Tibial nerve (tissue), 4 donors: ENCODE results near the gene FOLR3. TPM values are rescaled to one million over a fixed set of nuclear protein-coding genes. Genes with fewer than 3 reads are reported as not detected.

Experiments used
- DNase-seq, 2 donors: peaks; one replicate each; pipeline ENCODE4 v3.0.0-alpha.2; 2019; ENCODE audit warnings: low spot score in 2 of 2
- H3K27ac ChIP-seq, 4 donors: fragments of 200-600 bp; sonication (generic) in 3 of 4; one replicate each; pipeline ENCODE4 v1.5.1; 2017 to 2019; ENCODE audit warnings: mild to moderate bottlenecking in 1 of 4
- H3K27me3 ChIP-seq, 2 donors: fragments of 200-600 bp; sonication (generic) in 1 of 2; one replicate each; pipeline versions ENCODE4 v1.5.1 to v1.6.0; 2017 to 2019
- H3K36me3 ChIP-seq, 3 donors: fragments of 200-600 bp; sonication (generic); one replicate each; pipeline ENCODE4 v1.5.1; 2018 to 2019
- H3K4me1 ChIP-seq, 4 donors: fragments of 200-600 bp; sonication (generic) in 3 of 4; one replicate each; pipeline ENCODE4 v1.5.1; 2017 to 2019
- H3K4me3 ChIP-seq, 4 donors: fragments of 200-600 bp; sonication (generic) in 3 of 4; one replicate each; pipeline ENCODE4 v1.5.1; 2017 to 2019; ENCODE audit warnings: mild to moderate bottlenecking in 1 of 4, moderate library complexity in 1 of 4
- H3K9me3 ChIP-seq, 4 donors: fragments of 200-600 bp; sonication (generic) in 3 of 4; one replicate each; pipeline ENCODE4 v1.5.1; 2017 to 2019
- CTCF ChIP-seq, 5 experiments: fragments of 200-600 bp in 3 of 5; fragments of 450-650 bp in 2 of 5; sonication (generic) in 3 of 5; IDR thresholded peaks; one replicate each; pipeline ENCODE4 v1.5.1; 2016 to 2019; ENCODE audit warnings: antibody characterized with exemption in 5 of 5, mild to moderate bottlenecking in 3 of 5, moderate library complexity in 2 of 5
- EP300 ChIP-seq, 2 donors: sonication (generic); formaldehyde crosslinking; IDR thresholded peaks; one replicate each; pipeline ENCODE4 v1.6.1; 2017; ENCODE audit warnings: antibody characterized with exemption in 2 of 2, mild to moderate bottlenecking in 1 of 2
- POLR2A ChIP-seq, 2 donors: fragments of 450-650 bp; IDR thresholded peaks; one replicate each; pipeline ENCODE4 v1.6.1; 2017; ENCODE audit warnings: antibody characterized with exemption in 2 of 2, mild to moderate bottlenecking in 2 of 2, moderate library complexity in 2 of 2
- whole genome bisulfite sequencing, 2 donors: methylation state at CpG; one replicate each; pipeline ENCODE4 v1.1.5; 2018; 5-methylcytosine and 5-hydroxymethylcytosine counted together
- total RNA-seq, 4 donors: library from RNA; depleted of rRNA; stranded (reverse); fragments of >200 nt; gene quantifications; one replicate each; pipeline ENCODE4 v1.1.0, GENCODE V29; 2016

Gene FOLR3
- total RNA-seq, 4 donors from 2014 or later, result 0.63 TPM; not detected in 3

- no peaks in the 10 kb centered on the region for H3K4me1 ChIP-seq
- H3K36me3 ChIP-seq, result no peaks in the 10 kb centered on the region
- no peak overlapping the region for H3K27ac ChIP-seq
- H3K9me3 ChIP-seq, result no peaks in the 10 kb centered on the region
- no peak for DNase-seq
- no peak overlapping the region for H3K4me3 ChIP-seq
- WGBS, 2 donors, result 64 to 72% methylated on average over 3 of the region's 3 CpGs
- H3K27me3 ChIP-seq, result no peaks in the 10 kb centered on the region
- TF ChIP-seq CTCF (IDR thresholded peaks at IDR 0.05) (no peak), EP300 (IDR thresholded peaks at IDR 0.05) (no peak), POLR2A (IDR thresholded peaks at IDR 0.05) (no peak)
Observed at GRCh38 chr11:72123117-72123653, 12.3 kb upstream of the FOLR3 start.

GRCh38 chr11:72124046-72124445 lies 11.5 kb upstream of the FOLR3 start:
- Histone ChIP-seq H3K27ac (no peak overlapping the region), H3K4me3 (no peak overlapping the region), H3K4me1 (no peaks in the 10 kb centered on the region), H3K36me3 (no peaks in the 10 kb centered on the region), H3K9me3 (no peaks in the 10 kb centered on the region), H3K27me3 (no peaks in the 10 kb centered on the region)
- no peak for DNase-seq
- 83 to 96% methylated on average over 6 of the region's 6 CpGs for WGBS, 2 donors
- TF ChIP-seq CTCF (IDR thresholded peaks at IDR 0.05), result no peak

GRCh38 chr11:72125956-72126355 lies 9.6 kb upstream of the FOLR3 start:
- Histone ChIP-seq H3K27me3 (peaks cover 0 to 3% of the 10 kb centered on the region in 2 donors), H3K36me3 (no peaks in the 10 kb centered on the region), H3K4me1 (no peaks in the 10 kb centered on the region), H3K9me3 (no peaks in the 10 kb centered on the region), H3K4me3 (no peak overlapping the region), H3K27ac (no peak overlapping the region)
- TF ChIP-seq POLR2A (IDR thresholded peaks at IDR 0.05) (no peak), CTCF (IDR thresholded peaks at IDR 0.05) (no peak), EP300 (IDR thresholded peaks at IDR 0.05) (no peak)
- 61 to 75% methylated on average over 1 of the region's 1 CpG for WGBS, 2 donors
- DNase-seq, result no peak

GRCh38 chr11:72127923-72128322 lies 7.6 kb upstream of the FOLR3 start:
- H3K4me3 ChIP-seq, result no peak overlapping the region
- WGBS, 2 donors, result 55 to 68% methylated on average over 2 of the region's 2 CpGs
- H3K27me3 ChIP-seq, result peaks cover 0 to 3% of the 10 kb centered on the region in 2 donors
- no peaks in the 10 kb centered on the region for H3K36me3 ChIP-seq
- no peaks in the 10 kb centered on the region for H3K4me1 ChIP-seq
- TF ChIP-seq POLR2A (IDR thresholded peaks at IDR 0.05) (no peak), CTCF (IDR thresholded peaks at IDR 0.05) (no peak), EP300 (IDR thresholded peaks at IDR 0.05) (no peak)
- no peak for DNase-seq
- H3K27ac ChIP-seq, result no peak overlapping the region
- no peaks in the 10 kb centered on the region for H3K9me3 ChIP-seq

- 90 to 94% methylated on average over 3 of the region's 3 CpGs for WGBS, 2 donors
- Histone ChIP-seq H3K4me1 (no peaks in the 10 kb centered on the region), H3K9me3 (no peaks in the 10 kb centered on the region), H3K36me3 (no peaks in the 10 kb centered on the region), H3K27me3 (peaks cover 0 to 3% of the 10 kb centered on the region in 2 donors), H3K4me3 (no peak overlapping the region), H3K27ac (no peak overlapping the region)
- no peak for TF ChIP-seq EP300 (IDR thresholded peaks at IDR 0.05)
- no peak for TF ChIP-seq POLR2A (IDR thresholded peaks at IDR 0.05)
- no peak for TF ChIP-seq CTCF (IDR thresholded peaks at IDR 0.05)
- DNase-seq, result no peak
Observed at GRCh38 chr11:72129381-72129780, 6.1 kb upstream of the FOLR3 start.
